ENCODE results near the gene APOBEC3B. TPM values are rescaled to one million over a fixed set of nuclear protein-coding genes. Genes with fewer than 3 reads are reported as not detected.
A peak's percentile ranks its signal among the peaks of the same experiment; 100 is the strongest.
"Not testable (repeated sequence)": the region's sequence is repeated elsewhere in the genome, so short reads cannot be mapped to it uniquely, and the experiment has no call there.

APOBEC3B gene
- total RNA-seq, 1 donor from 2014 or later, result 15.2 TPM

DNA sequence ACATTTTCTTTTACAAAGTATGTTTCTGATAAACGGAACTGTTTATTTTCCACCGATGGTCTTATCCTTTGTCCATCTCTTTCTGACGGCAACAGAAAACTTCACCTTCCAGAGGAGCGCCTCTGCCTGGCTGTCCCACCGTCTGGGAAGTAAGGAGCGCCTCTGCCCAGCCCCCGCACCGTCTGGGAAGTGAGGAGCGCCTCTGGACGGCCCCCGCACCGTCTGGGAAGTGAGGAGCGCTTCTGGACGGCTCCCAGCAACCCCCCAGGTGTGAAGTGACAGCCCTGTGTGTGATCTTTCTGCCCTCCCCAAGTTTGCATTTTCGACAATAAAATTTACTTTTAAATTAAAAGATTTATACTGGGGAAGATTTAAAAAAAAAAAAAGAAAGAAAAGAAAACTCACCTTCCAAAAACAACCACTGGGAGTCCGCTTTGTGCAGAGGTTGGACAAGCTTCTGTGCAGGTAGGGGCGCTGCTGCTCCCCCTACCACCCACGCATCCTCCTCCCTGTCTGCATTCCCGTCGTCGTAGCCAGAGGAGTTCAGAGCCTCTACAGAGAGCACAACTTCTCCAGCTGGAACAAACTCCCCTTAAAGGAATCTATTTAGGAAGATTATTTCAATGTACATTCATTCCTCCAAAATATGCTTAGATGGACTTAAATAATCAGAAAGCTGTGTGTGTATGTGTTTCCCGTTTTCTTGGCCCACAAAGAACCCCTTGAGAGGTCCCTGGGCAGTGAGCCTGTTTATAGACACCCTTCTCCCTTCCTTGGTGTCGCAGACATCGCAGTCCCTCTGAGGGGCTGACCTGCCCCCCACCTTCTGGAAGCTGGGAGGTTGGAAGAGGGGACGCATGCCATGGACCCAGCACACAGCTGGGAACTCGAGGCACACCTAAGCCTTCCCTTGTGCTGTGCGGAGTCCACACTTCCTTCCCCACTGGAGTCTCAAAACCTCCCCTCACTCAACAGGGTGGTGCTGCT, 849 bp upstream of the APOBEC3B start:
- no peaks in the 10 kb centered on the region for H3K36me3 ChIP-seq (ENCODE audit: control insufficient read depth, insufficient read depth, low read length)
- peak; percentile 10 for DNase-seq (ENCODE audit: low read depth)
- TF ChIP-seq, protein P1, sequence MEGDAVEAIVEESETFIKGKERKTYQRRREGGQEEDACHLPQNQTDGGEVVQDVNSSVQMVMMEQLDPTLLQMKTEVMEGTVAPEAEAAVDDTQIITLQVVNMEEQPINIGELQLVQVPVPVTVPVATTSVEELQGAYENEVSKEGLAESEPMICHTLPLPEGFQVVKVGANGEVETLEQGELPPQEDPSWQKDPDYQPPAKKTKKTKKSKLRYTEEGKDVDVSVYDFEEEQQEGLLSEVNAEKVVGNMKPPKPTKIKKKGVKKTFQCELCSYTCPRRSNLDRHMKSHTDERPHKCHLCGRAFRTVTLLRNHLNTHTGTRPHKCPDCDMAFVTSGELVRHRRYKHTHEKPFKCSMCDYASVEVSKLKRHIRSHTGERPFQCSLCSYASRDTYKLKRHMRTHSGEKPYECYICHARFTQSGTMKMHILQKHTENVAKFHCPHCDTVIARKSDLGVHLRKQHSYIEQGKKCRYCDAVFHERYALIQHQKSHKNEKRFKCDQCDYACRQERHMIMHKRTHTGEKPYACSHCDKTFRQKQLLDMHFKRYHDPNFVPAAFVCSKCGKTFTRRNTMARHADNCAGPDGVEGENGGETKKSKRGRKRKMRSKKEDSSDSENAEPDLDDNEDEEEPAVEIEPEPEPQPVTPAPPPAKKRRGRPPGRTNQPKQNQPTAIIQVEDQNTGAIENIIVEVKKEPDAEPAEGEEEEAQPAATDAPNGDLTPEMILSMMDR (IDR thresholded peaks at IDR 0.05; ENCODE audit: insufficient read depth, low read length, poor library complexity, severe bottlenecking), result peak; percentile 43
- H3K4me3 ChIP-seq (ENCODE audit: low read depth, low read length), result no peak overlapping the region
- no peaks in the 10 kb centered on the region for H3K27me3 ChIP-seq (ENCODE audit: control insufficient read depth, insufficient read depth, low read length)

DNA sequence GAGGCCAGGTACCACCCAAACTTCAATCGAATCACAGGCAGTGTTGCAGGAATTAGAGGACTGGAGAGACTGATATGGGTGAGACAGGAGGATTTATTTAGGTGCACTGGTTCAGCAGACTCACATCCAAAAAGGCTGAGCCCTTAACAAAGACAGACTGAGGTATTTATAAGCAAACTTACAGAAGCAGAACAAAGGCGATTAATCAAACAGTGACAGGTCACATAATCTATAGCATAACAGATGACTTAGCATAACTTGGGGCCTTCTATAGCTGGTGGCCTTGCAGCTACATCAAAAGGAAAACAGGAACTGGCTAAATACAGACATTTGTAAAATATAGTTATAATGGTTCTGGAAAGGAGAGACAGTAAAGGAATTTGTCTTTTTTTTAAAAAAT, 2.1 kb downstream of the APOBEC3B start:
- DNase-seq (ENCODE audit: low read depth), result no peak
- Histone ChIP-seq H3K36me3 (ENCODE audit: control insufficient read depth, insufficient read depth, low read length) (no peaks in the 10 kb centered on the region), H3K27me3 (ENCODE audit: control insufficient read depth, insufficient read depth, low read length) (no peaks in the 10 kb centered on the region), H3K4me3 (ENCODE audit: low read depth, low read length) (no peak overlapping the region)
- TF ChIP-seq, protein P1 (IDR thresholded peaks at IDR 0.05; ENCODE audit: insufficient read depth, low read length, poor library complexity, severe bottlenecking), result no peak

DNA sequence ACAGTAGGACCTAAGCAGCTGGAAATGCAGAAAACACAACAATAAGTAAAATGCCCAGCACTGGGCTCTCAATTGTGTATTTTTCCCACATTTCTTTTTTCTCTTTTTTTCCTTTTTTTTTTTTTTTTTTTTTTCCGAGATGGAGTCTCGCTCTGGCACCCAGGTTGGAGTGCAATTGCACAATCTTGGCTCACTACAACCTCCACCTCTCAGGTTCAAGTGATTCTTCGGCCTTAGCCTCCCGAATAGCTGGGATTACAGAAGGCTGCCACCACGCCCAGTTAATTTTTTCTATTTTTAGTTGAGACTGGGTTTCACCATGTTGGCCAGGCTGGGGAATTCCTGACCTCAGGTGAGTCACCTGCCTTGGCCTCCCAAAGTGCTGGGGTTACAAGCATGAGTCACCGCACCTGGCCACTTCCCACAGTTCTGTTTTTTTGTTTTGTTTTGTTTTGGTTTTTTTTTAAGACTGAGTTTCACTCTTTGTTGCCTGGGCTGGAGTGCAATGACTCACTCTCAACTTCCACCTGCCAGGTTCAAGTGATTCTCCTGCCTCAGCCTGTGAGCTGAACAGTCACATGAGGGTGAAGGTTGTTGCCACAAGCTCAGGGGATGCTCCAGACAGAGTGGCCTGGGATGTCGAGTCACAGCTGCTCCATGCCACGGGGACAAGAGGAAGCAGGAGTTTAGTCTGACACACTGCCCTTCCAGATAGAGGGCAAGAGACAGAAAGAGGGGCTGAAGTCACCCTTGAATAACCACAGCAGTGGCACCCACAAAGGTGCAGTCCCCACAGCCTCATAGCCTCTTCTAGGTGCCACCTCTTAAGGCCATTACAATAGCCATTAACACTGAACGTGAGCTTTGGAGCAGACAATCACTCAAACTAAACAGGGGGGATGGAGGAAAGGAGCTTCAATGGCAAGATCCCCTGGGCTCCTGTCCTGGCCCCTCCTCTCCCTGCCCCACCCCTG, 2.9 kb downstream of the APOBEC3B start:
- not testable (repeated sequence) for H3K36me3 ChIP-seq (ENCODE audit: control insufficient read depth, insufficient read depth, low read length); H3K27me3 ChIP-seq (ENCODE audit: control insufficient read depth, insufficient read depth, low read length); H3K4me3 ChIP-seq (ENCODE audit: low read depth, low read length)
- peak; percentile 77 for DNase-seq (ENCODE audit: low read depth)

DNA sequence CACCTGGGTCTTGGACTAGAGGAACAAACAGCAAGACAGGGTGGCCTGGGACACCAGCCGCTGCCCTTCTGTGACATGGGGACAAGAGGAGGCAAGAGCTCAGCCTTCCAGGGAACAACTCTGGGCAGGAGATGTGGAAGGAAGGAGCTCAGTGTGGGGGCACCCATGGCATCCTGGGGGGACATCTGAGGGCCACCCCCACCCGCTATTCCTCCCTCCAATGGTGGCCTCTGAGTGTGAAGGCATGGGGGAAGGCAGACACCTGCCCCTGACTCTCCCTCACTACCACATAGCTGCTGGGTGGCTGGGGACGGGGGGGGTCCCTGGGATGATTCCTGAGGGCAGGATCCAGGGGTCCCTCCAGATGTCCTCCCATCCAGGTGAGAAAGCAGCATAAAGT, 4.5 kb downstream of the APOBEC3B start:
- no peaks in the 10 kb centered on the region for H3K27me3 ChIP-seq (ENCODE audit: control insufficient read depth, insufficient read depth, low read length)
- H3K36me3 ChIP-seq (ENCODE audit: control insufficient read depth, insufficient read depth, low read length), result no peaks in the 10 kb centered on the region
- H3K4me3 ChIP-seq (ENCODE audit: low read depth, low read length), result no peak overlapping the region
- no peak for DNase-seq (ENCODE audit: low read depth)
- TF ChIP-seq, protein P1 (IDR thresholded peaks at IDR 0.05; ENCODE audit: insufficient read depth, low read length, poor library complexity, severe bottlenecking), result no peak

DNA sequence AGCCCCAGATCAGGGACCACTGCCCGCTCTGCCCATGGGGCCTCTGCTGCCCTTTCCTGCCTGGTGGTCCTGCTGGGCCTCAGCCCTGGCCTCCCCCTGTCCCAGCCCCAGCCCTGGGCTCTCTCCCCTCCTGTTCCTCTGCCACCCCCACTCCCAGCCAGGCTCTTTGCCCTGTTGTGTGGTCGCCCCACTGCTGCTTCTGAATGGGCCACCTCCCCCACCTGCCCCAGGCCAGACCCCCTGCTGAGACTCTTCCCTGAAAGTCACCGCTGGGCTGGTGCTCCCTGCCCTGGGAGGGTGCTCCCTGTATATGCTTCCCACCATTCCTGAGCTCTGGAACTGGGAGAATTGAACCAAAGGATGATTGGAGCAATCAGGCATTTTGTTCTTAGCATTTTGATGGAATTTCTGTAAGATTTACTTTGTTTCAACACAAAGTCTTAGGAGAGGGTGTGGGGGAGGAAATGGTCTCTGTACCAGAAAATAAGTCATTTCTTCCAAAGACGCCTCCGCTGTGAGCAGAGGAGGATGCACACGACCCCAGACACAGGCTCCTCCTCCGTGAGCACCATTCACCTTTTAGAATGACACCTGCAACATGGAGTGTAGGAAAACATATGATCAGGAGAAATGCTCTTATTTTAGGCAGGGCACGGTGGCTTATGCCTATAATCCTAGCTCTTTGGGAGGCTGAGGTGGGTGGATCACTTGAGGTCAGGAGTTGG, 5.2 kb downstream of the APOBEC3B start:
- Histone ChIP-seq H3K36me3 (ENCODE audit: control insufficient read depth, insufficient read depth, low read length) (no peaks in the 10 kb centered on the region), H3K27me3 (ENCODE audit: control insufficient read depth, insufficient read depth, low read length) (no peaks in the 10 kb centered on the region), H3K4me3 (ENCODE audit: low read depth, low read length) (no peak overlapping the region)
- no peak for DNase-seq (ENCODE audit: low read depth)
- TF ChIP-seq, protein P1 (IDR thresholded peaks at IDR 0.05; ENCODE audit: insufficient read depth, low read length, poor library complexity, severe bottlenecking), result no peak

Measured in kidney epithelial cell (primary cell).